ENCODE measurements around the gene SLC3A2.
"Not testable (repeated sequence)": the region's sequence is repeated elsewhere in the genome, so short reads cannot be mapped to it uniquely, and the experiment has no call there.

Gene SLC3A2

GRCh38 chr11:62859281-62859703 is 21.4 kb upstream of the SLC3A2 start:
- not testable (repeated sequence) for H3K9me3 ChIP-seq (ENCODE audit: control insufficient read depth in 5 of 5, low read length in 5 of 5); H3K4me3 ChIP-seq (ENCODE audit: low read depth in 1 of 5, low read length in 5 of 5); H3K27me3 ChIP-seq (ENCODE audit: control insufficient read depth in 5 of 5, insufficient read depth in 4 of 5, low read length in 5 of 5); H3K27ac ChIP-seq (ENCODE audit: low read depth, low read length); H3K36me3 ChIP-seq (ENCODE audit: control insufficient read depth in 5 of 5, insufficient read depth in 5 of 5, low read length in 5 of 5); H3K9ac ChIP-seq (ENCODE audit: low read length in 5 of 5)
- H3K4me1 ChIP-seq (ENCODE audit: control insufficient read depth in 5 of 5, insufficient read depth in 5 of 5, low read length in 5 of 5): peaks cover 2 to 29% (median 23%) of the 10 kb centered on the region in 5 donors

DNA sequence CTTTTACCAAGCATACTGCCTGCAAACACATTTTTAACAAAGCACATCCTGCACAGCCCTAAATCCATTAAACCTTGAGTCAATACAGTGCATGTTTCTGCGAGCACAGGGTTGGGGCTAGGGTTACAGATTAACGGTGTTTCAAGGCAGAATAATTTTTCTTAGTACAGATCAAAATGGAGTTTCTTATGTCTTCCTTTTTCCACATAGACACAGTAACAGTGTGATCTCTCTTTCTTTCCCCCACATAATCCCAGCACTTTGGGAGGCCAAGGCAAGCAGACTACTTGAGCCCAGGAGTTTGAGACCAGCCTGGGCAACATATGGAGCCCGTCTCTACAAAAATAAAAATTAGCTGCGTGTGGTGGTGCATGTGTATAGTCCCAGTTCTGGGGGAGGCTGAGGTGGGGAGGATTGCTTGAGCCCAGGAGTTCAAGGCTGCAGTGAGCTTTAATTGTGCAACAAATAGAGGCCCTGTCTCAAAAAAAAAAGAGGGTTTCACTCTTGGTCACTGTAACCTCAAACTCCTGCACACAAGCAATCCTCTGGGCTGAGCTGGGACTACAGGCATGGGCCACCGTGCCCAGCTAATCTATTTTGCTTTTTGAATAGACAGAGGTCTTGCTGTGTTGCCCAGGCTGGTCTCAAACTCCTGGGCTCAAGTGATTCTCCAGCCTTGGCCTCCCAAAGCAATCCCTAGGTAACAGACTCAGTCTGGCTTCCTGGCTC is 19.7 kb upstream of the SLC3A2 start:
- Histone ChIP-seq H3K9ac (ENCODE audit: low read length in 5 of 5) (no peak overlapping the region), H3K4me3 (ENCODE audit: low read depth in 1 of 5, low read length in 5 of 5) (no peak overlapping the region), H3K4me1 (ENCODE audit: control insufficient read depth in 5 of 5, insufficient read depth in 5 of 5, low read length in 5 of 5) (peaks cover 0 to 13% (median 7%) of the 10 kb centered on the region in 5 donors), H3K27me3 (ENCODE audit: control insufficient read depth in 5 of 5, insufficient read depth in 4 of 5, low read length in 5 of 5) (no peaks in the 10 kb centered on the region), H3K27ac (ENCODE audit: low read depth, low read length) (no peak overlapping the region), H3K9me3 (ENCODE audit: control insufficient read depth in 5 of 5, low read length in 5 of 5) (no peaks in the 10 kb centered on the region), H3K36me3 (ENCODE audit: control insufficient read depth in 5 of 5, insufficient read depth in 5 of 5, low read length in 5 of 5) (no peaks in the 10 kb centered on the region)

DNA sequence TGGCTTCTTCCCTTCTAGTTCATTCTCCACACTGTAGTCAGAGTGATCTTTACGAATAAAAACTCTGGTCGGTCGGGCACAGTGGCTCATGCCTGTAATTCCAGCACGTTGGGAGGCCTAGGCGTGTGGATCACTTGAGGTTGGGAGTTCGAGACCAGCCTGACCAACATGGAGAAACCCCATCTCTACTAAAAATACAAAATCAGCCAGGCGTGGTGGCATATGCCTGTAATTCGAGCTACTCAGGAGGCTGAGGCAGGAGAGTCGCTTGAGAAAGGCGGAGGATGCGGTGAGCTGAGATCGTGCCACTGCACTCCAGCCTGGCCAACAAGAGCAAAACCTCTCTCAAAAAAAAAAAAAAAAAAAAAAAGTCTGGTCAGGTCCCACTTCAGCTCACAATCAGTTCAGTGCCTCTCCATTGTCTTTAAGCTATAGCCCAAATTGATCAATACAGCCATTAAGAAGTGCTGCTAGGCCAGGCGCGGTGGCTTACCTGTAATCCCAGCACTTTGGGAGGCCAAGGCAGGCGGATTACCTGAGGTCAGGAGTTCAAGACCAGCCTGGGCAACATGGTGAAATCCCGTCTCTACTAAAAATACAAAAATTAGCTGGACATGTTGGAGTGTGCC is 19.0 kb upstream of the SLC3A2 start:
- H3K9me3 ChIP-seq (ENCODE audit: control insufficient read depth in 5 of 5, low read length in 5 of 5); H3K4me1 ChIP-seq (ENCODE audit: control insufficient read depth in 5 of 5, insufficient read depth in 5 of 5, low read length in 5 of 5); H3K4me3 ChIP-seq (ENCODE audit: low read depth in 1 of 5, low read length in 5 of 5); H3K36me3 ChIP-seq (ENCODE audit: control insufficient read depth in 5 of 5, insufficient read depth in 5 of 5, low read length in 5 of 5); H3K27me3 ChIP-seq (ENCODE audit: control insufficient read depth in 5 of 5, insufficient read depth in 4 of 5, low read length in 5 of 5); H3K9ac ChIP-seq (ENCODE audit: low read length in 5 of 5); H3K27ac ChIP-seq (ENCODE audit: low read depth, low read length): not testable (repeated sequence)

GRCh38 chr11:62863687-62864335 is 16.9 kb upstream of the SLC3A2 start:
- H3K27me3 ChIP-seq (ENCODE audit: control insufficient read depth in 5 of 5, insufficient read depth in 4 of 5, low read length in 5 of 5): no peaks in the 10 kb centered on the region
- H3K9ac ChIP-seq (ENCODE audit: low read length in 5 of 5): no peak overlapping the region
- H3K9me3 ChIP-seq (ENCODE audit: control insufficient read depth in 5 of 5, low read length in 5 of 5): no peaks in the 10 kb centered on the region
- peaks cover 0 to 7% (median 0%) of the 10 kb centered on the region in 5 donors for H3K4me1 ChIP-seq (ENCODE audit: control insufficient read depth in 5 of 5, insufficient read depth in 5 of 5, low read length in 5 of 5)
- no peak overlapping the region for H3K27ac ChIP-seq (ENCODE audit: low read depth, low read length)
- H3K36me3 ChIP-seq (ENCODE audit: control insufficient read depth in 5 of 5, insufficient read depth in 5 of 5, low read length in 5 of 5): no peaks in the 10 kb centered on the region
- H3K4me3 ChIP-seq (ENCODE audit: low read depth in 1 of 5, low read length in 5 of 5): no peak overlapping the region

DNA sequence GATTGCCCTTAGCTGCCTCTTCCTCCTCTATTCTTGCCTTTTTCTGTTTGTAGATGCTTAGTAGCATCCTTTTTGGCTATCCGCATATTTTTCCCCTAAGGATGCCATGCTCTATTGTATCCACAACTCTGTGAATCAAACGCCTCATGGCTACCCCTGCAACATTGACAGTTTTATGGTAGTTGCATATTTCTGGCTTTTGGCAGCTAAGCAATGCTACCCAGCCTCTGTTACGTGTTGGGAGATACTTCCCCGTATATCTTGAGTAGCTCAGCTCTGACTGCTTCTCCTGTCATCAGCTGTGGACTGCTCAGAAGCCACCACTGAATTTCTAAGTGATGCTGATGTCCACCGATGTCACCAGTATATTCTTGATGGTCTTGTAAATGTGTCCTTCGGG is 15.1 kb upstream of the SLC3A2 start:
- Histone ChIP-seq H3K4me1 (ENCODE audit: control insufficient read depth in 5 of 5, insufficient read depth in 5 of 5, low read length in 5 of 5) (peaks cover 0 to 4% (median 0%) of the 10 kb centered on the region in 5 donors), H3K36me3 (ENCODE audit: control insufficient read depth in 5 of 5, insufficient read depth in 5 of 5, low read length in 5 of 5) (no peaks in the 10 kb centered on the region), H3K4me3 (ENCODE audit: low read depth in 1 of 5, low read length in 5 of 5) (no peak overlapping the region), H3K27ac (ENCODE audit: low read depth, low read length) (no peak overlapping the region), H3K27me3 (ENCODE audit: control insufficient read depth in 5 of 5, insufficient read depth in 4 of 5, low read length in 5 of 5) (no peaks in the 10 kb centered on the region), H3K9ac (ENCODE audit: low read length in 5 of 5) (no peak overlapping the region), H3K9me3 (ENCODE audit: control insufficient read depth in 5 of 5, low read length in 5 of 5) (no peaks in the 10 kb centered on the region)

- Histone ChIP-seq H3K4me3 (ENCODE audit: low read depth in 1 of 5, low read length in 5 of 5) (no peak overlapping the region), H3K27me3 (ENCODE audit: control insufficient read depth in 5 of 5, insufficient read depth in 4 of 5, low read length in 5 of 5) (no peaks in the 10 kb centered on the region), H3K4me1 (ENCODE audit: control insufficient read depth in 5 of 5, insufficient read depth in 5 of 5, low read length in 5 of 5) (peaks cover 4 to 11% (median 10%) of the 10 kb centered on the region in 5 donors), H3K9ac (ENCODE audit: low read length in 5 of 5) (no peak overlapping the region), H3K27ac (ENCODE audit: low read depth, low read length) (no peak overlapping the region), H3K9me3 (ENCODE audit: control insufficient read depth in 5 of 5, low read length in 5 of 5) (no peaks in the 10 kb centered on the region), H3K36me3 (ENCODE audit: control insufficient read depth in 5 of 5, insufficient read depth in 5 of 5, low read length in 5 of 5) (no peaks in the 10 kb centered on the region)
These were observed 5.8 kb upstream of the SLC3A2 start for GRCh38 chr11:62874851-62875250.

GRCh38 chr11:62875698-62876478 is 4.8 kb upstream of the SLC3A2 start:
- Histone ChIP-seq H3K4me1 (ENCODE audit: control insufficient read depth in 5 of 5, insufficient read depth in 5 of 5, low read length in 5 of 5) (peaks cover 8 to 18% (median 17%) of the 10 kb centered on the region in 5 donors), H3K27me3 (ENCODE audit: control insufficient read depth in 5 of 5, insufficient read depth in 4 of 5, low read length in 5 of 5) (no peaks in the 10 kb centered on the region), H3K4me3 (ENCODE audit: low read depth in 1 of 5, low read length in 5 of 5) (no peak overlapping the region), H3K27ac (ENCODE audit: low read depth, low read length) (no peak overlapping the region), H3K36me3 (ENCODE audit: control insufficient read depth in 5 of 5, insufficient read depth in 5 of 5, low read length in 5 of 5) (no peaks in the 10 kb centered on the region), H3K9me3 (ENCODE audit: control insufficient read depth in 5 of 5, low read length in 5 of 5) (no peaks in the 10 kb centered on the region), H3K9ac (ENCODE audit: low read length in 5 of 5) (no peak overlapping the region)

- no peaks in the 10 kb centered on the region for H3K9me3 ChIP-seq (ENCODE audit: control insufficient read depth in 5 of 5, low read length in 5 of 5)
- no peak overlapping the region for H3K4me3 ChIP-seq (ENCODE audit: low read depth in 1 of 5, low read length in 5 of 5)
These were observed 4.0 kb upstream of the SLC3A2 start for GRCh38 chr11:62876712-62877111.

DNA sequence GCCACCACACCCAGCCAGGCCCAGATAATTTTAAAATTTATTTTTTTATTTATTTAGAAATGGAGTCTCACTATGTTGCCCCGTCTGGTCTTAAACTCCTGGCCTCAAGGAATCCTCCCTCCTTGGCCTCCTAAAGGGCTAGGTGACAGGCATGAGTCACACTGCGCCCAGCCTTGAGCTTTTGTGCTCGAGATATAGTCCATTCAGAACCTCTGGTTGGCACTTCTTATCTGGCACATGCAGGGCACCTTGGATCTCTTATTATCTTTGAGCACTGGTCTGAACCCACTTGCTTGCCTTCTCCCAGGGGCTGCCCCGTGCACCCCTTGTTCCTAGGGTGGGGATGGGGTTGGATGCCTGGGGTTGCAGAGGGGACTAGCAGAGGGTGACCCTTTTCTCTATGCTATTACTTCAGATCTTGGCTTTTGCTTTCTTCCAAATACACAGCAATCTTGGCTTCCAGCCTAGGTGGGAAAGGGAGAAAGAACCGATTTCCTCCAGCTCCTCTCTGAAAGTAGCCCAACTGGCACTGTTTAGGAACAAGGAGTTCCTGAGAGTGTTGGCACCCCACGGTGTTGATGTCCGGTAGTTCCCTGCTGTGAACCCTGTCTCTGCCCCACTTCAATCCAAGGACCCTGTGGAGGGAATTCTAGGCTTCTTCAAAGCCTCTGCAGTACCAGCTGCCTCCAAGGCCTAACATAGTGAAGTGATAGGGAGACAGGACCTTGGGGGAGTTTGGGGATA is 1.3 kb upstream of the SLC3A2 start:
- Histone ChIP-seq H3K9ac (ENCODE audit: low read length in 5 of 5) (peak overlapping the region in 4 of 5 donors; percentile 95 to 99 (median 98)), H3K27ac (ENCODE audit: low read depth, low read length) (peak overlapping the region; percentile 98), H3K4me3 (ENCODE audit: low read depth in 1 of 5, low read length in 5 of 5) (peak overlapping the region; percentile 84 to 100 (median 99)), H3K27me3 (ENCODE audit: control insufficient read depth in 5 of 5, insufficient read depth in 4 of 5, low read length in 5 of 5) (no peaks in the 10 kb centered on the region), H3K4me1 (ENCODE audit: control insufficient read depth in 5 of 5, insufficient read depth in 5 of 5, low read length in 5 of 5) (peaks cover 13 to 46% (median 44%) of the 10 kb centered on the region in 5 donors), H3K36me3 (ENCODE audit: control insufficient read depth in 5 of 5, insufficient read depth in 5 of 5, low read length in 5 of 5) (peaks cover 9 to 19% (median 18%) of the 10 kb centered on the region in 5 donors), H3K9me3 (ENCODE audit: control insufficient read depth in 5 of 5, low read length in 5 of 5) (no peaks in the 10 kb centered on the region)

More at GRCh38 chr11:62876712-62877111, 4.0 kb upstream of the SLC3A2 start:
- Histone ChIP-seq H3K27me3 (ENCODE audit: control insufficient read depth in 5 of 5, insufficient read depth in 4 of 5, low read length in 5 of 5) (no peaks in the 10 kb centered on the region), H3K4me1 (ENCODE audit: control insufficient read depth in 5 of 5, insufficient read depth in 5 of 5, low read length in 5 of 5) (peaks cover 8 to 19% (median 18%) of the 10 kb centered on the region in 5 donors), H3K27ac (ENCODE audit: low read depth, low read length) (no peak overlapping the region), H3K36me3 (ENCODE audit: control insufficient read depth in 5 of 5, insufficient read depth in 5 of 5, low read length in 5 of 5) (no peaks in the 10 kb centered on the region), H3K9ac (ENCODE audit: low read length in 5 of 5) (no peak overlapping the region)
